ACHN (cell line): ENCODE measurements around the gene PEAR1.

Experiments used
- DNase-seq: peaks from one replicate; pipeline ENCODE4 v3.0.0-alpha.2; 2015
- in situ Hi-C: cut with HindIII; loops from 2 replicates; pipeline ENCODE4 v1.10.0; 2017; ENCODE audit warnings: low sequenced_read_pairs, low pct_ligation_motif_present, low pct_unique_long_range_greater_than_20kb

PEAR1 gene

DNA sequence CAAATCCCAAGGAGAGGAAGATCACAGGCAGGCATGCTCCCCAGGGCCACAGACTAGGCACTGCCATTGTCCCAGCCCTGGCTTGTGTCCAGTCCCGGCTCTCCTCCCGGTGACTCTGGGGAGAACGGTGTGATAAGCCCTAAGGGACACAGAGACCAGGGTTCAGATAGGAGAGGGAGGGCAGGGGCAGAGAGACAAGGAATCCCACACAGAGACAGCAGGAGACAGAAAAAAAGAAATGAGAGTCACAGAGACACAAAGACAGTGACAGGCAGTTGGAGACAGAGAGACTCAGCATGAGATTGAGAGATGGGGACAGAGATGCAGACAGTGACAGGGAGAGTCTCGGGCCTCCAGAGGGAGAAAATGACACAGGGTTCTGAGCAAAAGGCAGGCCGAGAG lies 35.0 kb upstream of the PEAR1 start:
- DNase-seq, result no peak
- in situ Hi-C loops, result no loop called here

DNA sequence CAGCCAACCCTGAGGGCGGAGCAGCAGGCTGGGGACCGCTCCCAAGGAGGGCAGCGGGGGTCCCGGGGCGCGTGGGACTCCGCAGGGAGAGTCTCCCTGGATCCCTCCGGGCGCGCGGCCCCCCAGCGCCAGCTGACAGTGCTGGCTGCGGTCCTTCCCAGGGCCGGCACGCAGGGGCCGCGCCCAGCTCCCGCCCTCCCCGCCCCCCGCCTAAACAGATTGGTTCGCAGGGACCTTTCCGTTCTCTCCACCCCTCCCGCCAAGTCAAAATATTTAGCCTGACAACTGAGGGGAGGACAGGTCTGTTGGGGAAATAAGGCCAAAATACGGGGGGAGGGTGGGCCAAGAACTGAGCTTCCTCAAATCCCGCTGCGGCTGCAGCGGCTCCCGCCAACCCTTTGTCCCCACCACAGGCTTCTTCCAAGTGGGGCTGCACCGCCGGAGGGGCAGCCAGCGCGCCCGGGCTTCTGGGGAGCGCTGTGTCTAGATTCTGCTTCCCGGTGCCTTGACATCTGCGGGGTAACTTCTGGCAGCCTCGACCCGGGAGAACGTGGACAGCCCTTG lies 34.5 kb upstream of the PEAR1 start, which contains the start of gene INSRR:
Gene INSRR, minus strand, starts transcription at position 159 of the 564 bp plus-strand sequence. CDS start 496 bp downstream, outside the sequence.
- in situ Hi-C loops, result no loop called here

DNA sequence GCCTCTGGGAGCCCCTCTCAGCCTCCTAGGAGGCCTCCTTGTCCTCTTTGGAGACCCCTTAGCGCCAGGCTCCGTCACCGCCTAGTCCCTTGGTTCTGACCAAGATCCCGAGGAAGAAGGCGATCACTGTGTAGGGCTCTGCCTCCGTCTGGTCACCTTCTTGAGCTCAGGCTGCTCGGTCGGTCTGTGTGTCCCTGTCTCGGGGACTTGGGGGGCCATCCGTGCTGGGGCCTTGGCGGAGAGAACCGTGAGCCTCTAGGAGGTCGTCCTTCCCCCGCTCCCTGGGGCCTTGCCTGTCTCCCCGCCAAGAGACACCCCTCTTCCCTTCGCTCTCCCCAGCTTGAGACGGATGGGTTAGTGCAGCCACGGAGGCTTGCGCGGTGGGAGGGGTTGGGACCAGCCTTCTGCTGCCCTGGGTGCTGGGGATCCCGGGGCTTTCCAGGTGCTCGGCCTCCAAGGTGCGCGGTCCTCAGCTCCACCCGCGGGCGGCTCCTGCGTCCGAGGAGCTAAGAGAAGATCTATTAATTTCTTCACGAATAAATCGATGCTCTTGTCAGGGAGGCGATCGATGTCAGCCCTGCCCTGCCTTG lies 33.9 kb upstream of the PEAR1 start:
- in situ Hi-C loops, result no loop called here
- no peak for DNase-seq

More for the DNA sequence above, 34.5 kb upstream of the PEAR1 start, which contains the start of gene INSRR:
- DNase-seq, result no peak

DNA sequence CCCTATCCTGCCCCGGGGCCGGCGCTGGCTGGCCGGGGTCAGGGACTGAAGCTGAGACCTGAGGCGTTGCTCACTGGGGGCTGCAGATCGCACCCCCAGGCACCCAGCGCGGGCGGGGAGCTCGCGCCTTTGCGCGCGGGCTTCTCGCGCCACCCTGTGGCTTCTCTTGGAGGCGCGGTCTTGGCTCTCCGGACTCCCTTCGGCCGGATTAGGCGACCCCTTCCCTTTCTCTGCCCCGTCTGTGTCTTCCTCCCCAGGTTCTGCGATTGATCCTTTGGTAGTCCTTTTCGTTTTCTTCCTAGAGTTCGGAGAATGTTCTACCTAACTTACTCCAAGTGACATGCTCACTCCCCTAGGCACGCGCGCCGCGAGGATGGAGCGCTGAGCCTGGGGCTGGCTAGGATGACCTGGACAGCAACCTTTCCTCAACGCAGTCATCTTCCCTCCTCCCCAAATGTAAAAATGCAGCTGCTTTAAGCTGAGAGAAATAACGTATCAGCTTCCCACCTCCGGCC lies 33.3 kb upstream of the PEAR1 start:
- in situ Hi-C loops, result no loop called here
- peak; percentile 57 for DNase-seq

DNA sequence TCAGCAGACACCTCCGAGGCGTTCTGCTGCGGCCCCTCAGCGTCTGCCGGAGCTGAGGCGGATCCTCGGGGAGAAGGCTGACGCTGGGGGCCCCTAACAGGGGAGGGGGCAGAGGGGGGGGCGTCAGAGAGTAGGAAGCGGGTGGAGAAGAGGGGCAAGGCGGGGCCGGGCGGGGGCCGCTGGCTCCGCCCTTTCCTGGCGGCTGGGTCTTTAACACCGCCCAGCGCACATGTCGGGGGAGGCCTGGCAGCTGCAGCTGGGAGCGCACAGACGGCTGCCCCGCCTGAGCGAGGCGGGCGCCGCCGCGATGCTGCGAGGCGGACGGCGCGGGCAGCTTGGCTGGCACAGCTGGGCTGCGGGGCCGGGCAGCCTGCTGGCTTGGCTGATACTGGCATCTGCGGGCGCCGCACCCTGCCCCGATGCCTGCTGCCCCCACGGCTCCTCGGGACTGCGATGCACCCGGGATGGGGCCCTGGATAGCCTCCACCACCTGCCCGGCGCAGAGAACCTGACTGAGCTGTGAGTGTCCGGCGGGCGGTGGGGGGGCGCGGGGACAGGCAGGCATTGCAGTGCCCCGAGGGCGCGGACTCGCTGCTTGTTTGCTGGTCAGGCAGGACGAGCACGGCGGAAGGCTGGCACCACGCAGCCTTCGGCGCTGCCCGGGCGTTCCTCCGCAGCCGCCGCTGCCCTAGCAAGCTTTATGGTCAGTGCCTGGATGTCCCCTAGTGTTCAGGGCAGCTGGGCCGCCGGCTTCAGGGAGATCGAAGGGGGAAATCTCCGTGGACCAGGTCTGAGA lies 32.7 kb upstream of the PEAR1 start, which contains the start of gene NTRK1:
Gene NTRK1, plus strand, starts transcription at position 238 of the 796 bp plus-strand sequence. Its CDS starts 70 bp downstream, at position 308.
- DNase-seq, result peak; percentile 56
- in situ Hi-C loops, result no loop called here

DNA sequence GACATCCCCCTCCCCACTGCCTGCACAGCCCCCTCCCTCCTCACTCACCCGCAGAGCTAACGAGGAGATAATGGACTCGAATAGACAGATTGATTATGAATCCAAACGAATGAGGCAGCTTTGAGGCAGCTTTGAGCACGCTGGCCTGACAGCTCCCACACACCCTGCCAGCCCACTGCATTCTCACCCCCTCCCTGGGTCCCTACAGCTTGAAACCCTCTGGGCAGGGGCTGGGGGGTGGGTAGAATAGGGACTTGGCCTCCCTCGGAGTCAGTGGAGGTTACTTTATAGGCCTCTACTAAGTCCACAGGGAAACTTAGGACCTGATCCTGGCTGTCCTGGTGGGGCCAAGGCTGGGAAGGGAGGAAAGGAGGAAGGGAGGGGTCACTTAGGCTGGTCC lies 30.9 kb upstream of the PEAR1 start:
- DNase-seq, result no peak
- in situ Hi-C loops, result no loop called here

DNA sequence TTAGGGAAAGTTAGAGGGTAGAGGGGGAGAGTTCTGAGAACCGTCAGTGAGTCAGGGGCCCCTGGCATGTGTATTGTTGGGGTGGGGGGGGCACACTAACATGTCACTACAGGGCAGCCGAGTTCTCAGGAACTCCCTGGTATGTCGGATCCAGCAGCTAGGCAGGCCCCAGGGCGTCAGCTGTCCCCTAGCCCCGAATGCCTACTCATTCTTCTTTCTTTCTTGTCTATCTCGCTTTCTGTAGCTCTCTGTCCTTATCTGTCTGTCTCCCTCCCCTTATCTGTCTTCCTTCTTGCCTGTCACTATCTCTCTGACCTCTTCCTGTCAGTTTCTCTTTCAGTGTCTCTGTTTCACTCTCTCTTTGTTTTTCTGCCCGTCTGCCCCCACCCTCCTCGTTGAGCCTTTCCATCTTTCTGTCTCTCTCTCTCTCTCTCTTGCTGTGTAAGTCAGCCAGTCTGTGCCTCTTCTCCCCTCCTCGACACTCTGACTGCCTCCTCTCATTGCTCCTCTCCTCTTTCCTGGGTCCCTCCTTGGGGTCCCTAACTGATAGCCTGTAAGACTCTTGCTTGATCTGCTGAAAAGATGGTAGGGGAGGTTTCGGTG lies 30.4 kb upstream of the PEAR1 start:
- in situ Hi-C loops, result no loop called here
- no peak for DNase-seq

DNA sequence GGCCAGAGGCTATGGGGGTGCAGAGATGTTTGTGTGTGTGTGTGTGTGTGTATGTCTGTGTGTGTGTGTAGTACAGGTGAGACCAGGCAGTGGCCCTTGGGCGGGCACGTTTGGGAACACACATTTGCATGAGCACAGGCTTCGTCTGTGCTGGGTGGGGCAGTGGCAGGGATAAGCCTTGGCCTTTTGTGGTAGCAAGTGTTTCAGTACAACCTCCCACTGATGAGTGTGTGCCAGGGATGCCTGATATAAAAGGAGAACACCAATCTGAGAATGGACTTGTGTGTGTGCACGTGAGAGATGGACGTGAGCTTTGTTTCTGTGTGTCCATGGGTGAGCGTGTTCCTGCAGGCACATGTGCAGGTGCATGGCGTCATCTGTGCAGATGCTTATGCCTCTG lies 29.9 kb upstream of the PEAR1 start:
- no peak for DNase-seq
- in situ Hi-C loops, result no loop called here

DNA sequence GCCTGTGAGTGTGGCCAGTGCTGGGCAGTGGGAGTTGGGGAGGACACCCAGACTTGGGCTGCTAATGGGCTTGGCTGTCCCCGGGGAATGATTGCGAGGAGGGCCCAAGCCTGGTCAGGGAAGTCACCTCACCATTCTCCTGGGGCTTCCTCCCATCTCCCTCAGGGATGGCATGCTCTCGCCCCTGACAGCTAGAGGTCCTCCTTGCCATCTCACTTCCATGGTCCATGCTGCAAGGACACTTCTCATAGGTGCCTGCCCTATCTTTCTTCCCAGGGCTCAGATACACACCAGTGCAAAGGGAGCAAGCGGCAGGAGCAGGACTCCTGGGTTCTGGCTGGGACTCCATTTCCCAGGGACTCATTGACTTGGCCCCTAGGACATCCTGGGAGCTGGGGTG lies 28.7 kb upstream of the PEAR1 start:
- no peak for DNase-seq
- in situ Hi-C loops, result no loop called here

DNA sequence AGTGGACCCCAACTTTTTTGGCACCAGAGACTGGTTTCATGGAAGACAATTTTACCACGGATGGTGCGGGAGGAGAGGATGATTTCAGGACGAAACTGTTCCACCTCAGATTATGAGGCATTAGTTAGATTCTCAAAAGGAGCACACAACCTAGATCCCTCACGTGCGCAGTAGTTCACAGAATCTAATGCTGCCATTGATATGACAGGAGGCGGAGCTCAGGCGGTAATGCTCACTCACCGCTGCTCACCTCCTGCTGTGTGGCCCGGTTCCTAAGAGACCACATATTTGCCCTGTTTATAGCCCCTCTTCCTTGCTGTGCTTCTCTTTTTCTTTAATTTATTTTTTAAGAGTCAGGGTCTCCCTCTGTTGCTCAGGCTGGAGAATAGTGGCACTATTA lies 28.3 kb upstream of the PEAR1 start:
- DNase-seq, result no peak
- in situ Hi-C loops, result no loop called here

DNA sequence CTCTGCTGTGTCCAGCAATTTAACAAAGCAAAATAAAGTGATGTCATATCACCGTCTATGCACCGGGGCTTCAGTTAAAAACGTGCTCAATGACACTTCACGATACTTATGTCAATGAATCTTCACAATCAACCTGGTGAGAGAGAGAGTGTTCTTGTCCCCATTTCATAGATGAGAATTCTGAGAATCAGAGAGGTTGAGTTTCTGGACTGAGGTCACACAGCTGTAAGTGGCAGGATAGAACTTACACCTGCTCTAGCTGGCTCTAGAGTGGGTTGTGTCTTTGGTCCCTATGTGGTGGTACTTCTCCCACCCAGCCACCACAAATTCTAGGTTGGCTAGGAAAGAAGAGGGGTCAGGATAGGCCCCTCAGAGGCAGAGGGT lies 27.7 kb upstream of the PEAR1 start:
- DNase-seq, result no peak
- in situ Hi-C loops, result no loop called here

DNA sequence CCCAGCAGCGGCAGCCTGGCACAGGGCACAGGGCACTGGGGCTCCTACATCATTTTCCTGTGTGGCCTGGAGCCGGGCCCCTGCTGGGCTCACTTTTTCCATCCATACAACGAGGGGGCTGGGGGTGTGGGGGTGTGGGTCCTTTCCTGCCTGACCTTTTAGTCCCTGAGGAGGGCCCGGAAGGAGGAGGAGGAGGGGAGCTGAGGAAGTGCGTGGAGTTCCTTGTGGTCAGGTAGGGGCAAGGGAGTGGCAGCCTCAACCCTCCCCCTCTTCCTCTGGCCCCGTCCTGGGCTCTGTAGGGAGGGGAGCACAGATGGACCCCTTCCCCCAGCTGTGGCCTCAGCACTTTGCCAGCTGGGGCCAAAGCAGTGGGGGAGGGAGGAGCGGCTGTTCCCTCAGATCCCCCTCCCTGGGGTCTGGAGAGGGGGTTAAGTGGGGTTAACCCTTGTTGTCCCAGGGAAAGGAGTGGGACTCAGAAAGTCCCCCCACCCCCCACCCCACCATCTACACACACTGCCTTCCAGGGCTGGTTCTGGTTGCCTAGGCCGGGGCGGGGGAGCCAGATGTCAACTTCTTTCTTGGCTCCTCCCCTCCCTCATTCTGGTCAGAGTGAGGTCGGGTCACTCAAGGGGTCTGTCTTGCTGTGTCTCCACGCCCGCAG lies 27.1 kb upstream of the PEAR1 start:
- in situ Hi-C loops, result no loop called here
- DNase-seq, result no peak

DNA sequence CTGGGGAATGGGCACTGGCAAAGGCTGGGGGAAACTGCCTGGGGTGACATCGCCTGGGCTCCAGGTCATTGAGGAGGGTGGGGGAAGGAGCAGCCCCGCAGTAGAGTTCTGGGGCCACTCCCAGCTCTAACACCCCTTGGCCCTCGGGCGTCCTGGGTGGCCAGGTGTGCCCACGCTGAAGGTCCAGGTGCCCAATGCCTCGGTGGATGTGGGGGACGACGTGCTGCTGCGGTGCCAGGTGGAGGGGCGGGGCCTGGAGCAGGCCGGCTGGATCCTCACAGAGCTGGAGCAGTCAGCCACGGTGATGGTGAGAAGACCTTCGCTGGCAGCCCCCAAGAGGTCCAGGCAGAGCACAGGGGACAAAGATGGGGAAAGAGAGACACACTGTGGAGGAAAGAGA lies 25.2 kb upstream of the PEAR1 start:
- no peak for DNase-seq
- in situ Hi-C loops, result no loop called here

DNA sequence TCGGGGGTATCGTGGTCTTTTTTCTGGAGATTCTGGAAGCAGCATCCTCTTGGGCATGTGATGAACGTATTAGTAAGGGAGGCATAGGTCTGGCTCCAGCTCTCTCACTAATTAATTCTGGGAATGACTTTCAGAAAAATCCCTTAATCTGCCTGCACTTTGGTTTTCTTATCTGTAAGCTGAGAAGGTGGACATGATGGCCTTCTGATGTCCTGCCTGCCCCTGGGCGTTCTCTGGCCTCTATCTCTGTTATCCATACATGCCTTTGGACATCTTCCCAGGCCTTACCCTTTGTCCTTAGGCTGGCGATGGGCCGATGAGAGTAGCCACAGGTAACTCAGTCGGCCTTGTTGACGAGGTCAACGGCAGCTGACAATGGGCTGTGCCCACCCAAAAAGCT lies 24.1 kb upstream of the PEAR1 start:
- DNase-seq, result no peak
- in situ Hi-C loops, result no loop called here

DNA sequence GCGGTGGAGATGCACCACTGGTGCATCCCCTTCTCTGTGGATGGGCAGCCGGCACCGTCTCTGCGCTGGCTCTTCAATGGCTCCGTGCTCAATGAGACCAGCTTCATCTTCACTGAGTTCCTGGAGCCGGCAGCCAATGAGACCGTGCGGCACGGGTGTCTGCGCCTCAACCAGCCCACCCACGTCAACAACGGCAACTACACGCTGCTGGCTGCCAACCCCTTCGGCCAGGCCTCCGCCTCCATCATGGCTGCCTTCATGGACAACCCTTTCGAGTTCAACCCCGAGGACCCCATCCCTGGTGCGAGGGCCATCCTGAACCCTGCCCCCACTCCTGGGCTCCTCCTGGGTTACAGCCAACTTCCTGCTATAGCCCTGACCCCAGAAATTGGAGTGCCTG lies 19.9 kb upstream of the PEAR1 start:
- in situ Hi-C loops, result no loop called here
- no peak for DNase-seq

DNA sequence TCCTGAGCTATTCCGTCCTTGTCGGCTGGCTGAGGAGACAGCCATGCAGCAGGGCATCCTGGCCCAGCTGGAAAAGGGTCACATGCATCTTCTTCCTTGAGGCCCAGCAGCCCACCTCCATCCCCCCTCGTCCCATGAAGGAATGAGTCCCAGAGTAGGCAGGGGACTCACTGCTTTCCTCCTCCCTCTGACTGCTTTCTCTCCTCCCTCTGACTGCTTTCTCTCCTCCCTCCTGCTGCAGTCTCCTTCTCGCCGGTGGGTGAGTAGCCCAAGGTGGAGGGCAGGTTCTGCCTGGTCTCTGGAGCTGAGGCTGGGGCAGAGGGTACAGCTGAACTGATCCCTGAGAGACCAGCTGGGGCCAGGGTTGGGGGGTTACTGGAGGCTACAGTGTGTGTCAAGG lies 19.4 kb upstream of the PEAR1 start:
- no peak for DNase-seq
- in situ Hi-C loops, result no loop called here

DNA sequence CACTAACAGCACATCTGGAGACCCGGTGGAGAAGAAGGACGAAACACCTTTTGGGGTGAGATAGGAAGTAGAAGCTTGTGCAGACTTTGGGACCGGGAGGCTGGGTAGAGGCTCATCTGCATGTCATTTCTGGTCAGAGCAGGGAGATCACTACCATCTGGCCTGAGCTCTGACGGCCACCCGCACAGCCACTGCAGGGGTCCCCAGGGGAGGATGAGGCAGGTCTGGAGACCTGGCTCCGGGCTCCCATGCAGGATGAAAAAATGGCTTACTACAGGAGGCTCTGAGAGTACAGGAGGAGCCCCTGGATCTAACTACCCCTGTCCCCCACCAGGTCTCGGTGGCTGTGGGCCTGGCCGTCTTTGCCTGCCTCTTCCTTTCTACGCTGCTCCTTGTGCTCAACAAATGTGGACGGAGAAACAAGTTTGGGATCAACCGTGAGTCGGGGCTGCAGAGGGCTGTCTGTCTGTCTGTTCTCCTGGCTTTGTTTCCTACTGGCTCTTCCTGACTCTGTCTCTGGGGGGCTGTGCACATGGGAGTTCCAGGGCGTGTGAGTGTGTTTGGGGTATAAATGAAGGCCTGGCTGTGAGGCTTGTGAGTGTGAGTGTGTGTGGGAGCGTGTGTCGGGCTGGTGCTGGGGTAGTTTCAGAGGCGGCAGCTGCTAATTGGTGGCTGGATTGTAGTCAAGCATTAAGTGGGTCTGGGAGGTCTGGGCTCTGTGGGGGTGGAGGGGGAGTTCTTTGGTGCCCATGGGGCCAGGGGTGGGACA lies 18.8 kb upstream of the PEAR1 start:
- no peak for DNase-seq
- in situ Hi-C loops, result no loop called here

DNA sequence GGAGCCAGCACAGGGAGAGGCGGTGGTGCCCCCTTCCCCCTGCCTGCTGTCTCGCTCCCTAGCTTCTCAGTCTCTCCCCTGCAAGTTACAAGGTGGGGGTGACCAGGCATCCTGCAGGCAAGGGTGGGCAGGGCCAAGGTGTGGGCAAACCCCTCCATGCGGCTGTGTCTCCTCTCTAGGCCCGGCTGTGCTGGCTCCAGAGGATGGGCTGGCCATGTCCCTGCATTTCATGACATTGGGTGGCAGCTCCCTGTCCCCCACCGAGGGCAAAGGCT lies 18.2 kb upstream of the PEAR1 start:
- no peak for DNase-seq
- in situ Hi-C loops, result no loop called here
